Measurements from ENCODE around the gene KRT7.

- TF ChIP-seq SIRT6 (IDR thresholded peaks at IDR 0.05; ENCODE audit: low read depth, low read length) (no peak), ZNF184 (CRISPR knock-in tag; IDR thresholded peaks at IDR 0.05) (no peak), DPF2 (IDR thresholded peaks at IDR 0.05) (no peak), MAX (CRISPR knock-in tag; IDR thresholded peaks at IDR 0.05) (no peak), EP300 (IDR thresholded peaks at IDR 0.05; ENCODE audit: low read length) (no peak), CTCF (IDR thresholded peaks at IDR 0.05 in 2 of 3, conservative IDR thresholded peaks at IDR 0.05 in 1 of 3; ENCODE audit: insufficient read depth in 2 of 3, low read depth in 1 of 3, low read length in 3 of 3) (no peak), POLR2A (conservative IDR thresholded peaks at IDR 0.05) (no peak)
Measured at GRCh38 chr12:52294803-52295202, 61.8 kb downstream of the KRT7 start.

All from K562 (cell line).